Esophagus squamous epithelium (tissue), 5 donors: Measurements from ENCODE around the gene ANKRD16. TPM values are rescaled to one million over a fixed set of nuclear protein-coding genes. Genes with fewer than 3 reads are reported as not detected.

Experiments used
- DNase-seq: peaks from one replicate; lab custom pipeline; 2025; lab: John Stamatoyannopoulos, UW
- H3K27ac ChIP-seq, 4 donors: fragments of 200-600 bp; sonication (generic); one replicate each; pipeline ENCODE4 v1.5.1; 2016 to 2019; ENCODE audit warnings: mild to moderate bottlenecking in 1 of 4
- H3K27me3 ChIP-seq, 4 donors: fragments of 200-600 bp; sonication (generic); 1 replicate in 3 of 4; 2 replicates in 1 of 4; pipeline versions ENCODE4 v1.5.1 to v1.6.0; 2017 to 2021; ENCODE audit warnings: antibody characterized with exemption in 1 of 4
- H3K36me3 ChIP-seq, 3 donors: fragments of 200-600 bp; sonication (generic); one replicate each; pipeline ENCODE4 v1.5.1; 2016 to 2019
- H3K4me1 ChIP-seq, 3 donors: fragments of 200-600 bp; sonication (generic); one replicate each; pipeline ENCODE4 v1.5.1; 2017 to 2019
- H3K4me3 ChIP-seq, 4 donors: fragments of 200-600 bp; sonication (generic); 1 replicate in 3 of 4; 2 replicates in 1 of 4; pipeline ENCODE4 v1.5.1; 2016 to 2019; ENCODE audit warnings: mild to moderate bottlenecking in 2 of 4, moderate library complexity in 1 of 4
- H3K9me3 ChIP-seq, 3 donors: fragments of 200-600 bp; sonication (generic); one replicate each; pipeline ENCODE4 v1.5.1; 2016 to 2019
- CTCF ChIP-seq, 6 experiments: fragments of 450-650 bp in 4 of 6; fragments of 200-600 bp in 2 of 6; sonication (generic) in 2 of 6; IDR thresholded peaks; one replicate each; pipeline ENCODE4 v1.5.1; 2016 to 2019; ENCODE audit warnings: antibody characterized with exemption in 6 of 6, mild to moderate bottlenecking in 4 of 6, moderate library complexity in 4 of 6
- POLR2A ChIP-seq, 4 donors: fragments of 450-650 bp; IDR thresholded peaks; one replicate each; pipeline ENCODE4 v1.6.1; 2017; ENCODE audit warnings: antibody characterized with exemption in 4 of 4, mild to moderate bottlenecking in 4 of 4, moderate library complexity in 3 of 4
- WGBS, 2 donors: methylation state at CpG; one replicate each; pipeline ENCODE4 v1.1.5; 2018; 5-methylcytosine and 5-hydroxymethylcytosine counted together
- intact Hi-C: fragments of 100-400 bp; cut with DNase I; formaldehyde crosslinking; loops from one replicate; pipeline ENCODE4 v1.15.0; 2022
- total RNA-seq, 4 donors: library from RNA; depleted of rRNA; stranded (reverse); fragments of >200 nt; gene quantifications; one replicate each; pipeline ENCODE4 v1.1.0, GENCODE V29; 2016
- donor health status: DM: yes; HTN: yes; CAD: no.

The ANKRD16 gene
- total RNA-seq, 4 donors from 2014 or later: 2.8 to 10.9 (median 5.1) TPM

- DNase-seq: no peak
- Histone ChIP-seq H3K4me3 (no peak overlapping the region), H3K36me3 (peaks cover 41 to 100% (median 62%) of the 10 kb centered on the region in 3 donors), H3K9me3 (no peaks in the 10 kb centered on the region), H3K4me1 (peaks cover 0 to 12% (median 0%) of the 10 kb centered on the region in 3 donors), H3K27me3 (no peaks in the 10 kb centered on the region), H3K27ac (no peak overlapping the region)
- 82 to 92% methylated on average over 10 of the region's 10 CpGs for WGBS, 2 donors
- TF ChIP-seq CTCF (IDR thresholded peaks at IDR 0.05) (no peak), POLR2A (IDR thresholded peaks at IDR 0.05) (no peak)
- intact Hi-C loops: no loop called here
Observed at GRCh38 chr10:5924889-5925288, 35.2 kb upstream of the ANKRD16 start.

GRCh38 chr10:5921746-5922145 is 32.1 kb upstream of the ANKRD16 start:
- intact Hi-C loops: no loop called here
- H3K36me3 ChIP-seq: peaks cover 52 to 100% (median 62%) of the 10 kb centered on the region in 3 donors

GRCh38 chr10:5919568-5919967 is 29.9 kb upstream of the ANKRD16 start:
- 91% methylated on average over 7 of the region's 7 CpGs for WGBS, 2 donors
- Histone ChIP-seq H3K4me3 (no peak overlapping the region), H3K9me3 (no peaks in the 10 kb centered on the region), H3K4me1 (peaks cover 0 to 28% (median 5%) of the 10 kb centered on the region in 3 donors), H3K36me3 (peaks cover 49 to 100% (median 59%) of the 10 kb centered on the region in 3 donors), H3K27ac (no peak overlapping the region), H3K27me3 (no peaks in the 10 kb centered on the region)
- intact Hi-C loops: no loop called here
- no peak for TF ChIP-seq POLR2A (IDR thresholded peaks at IDR 0.05)
- TF ChIP-seq CTCF (IDR thresholded peaks at IDR 0.05): no peak
- DNase-seq: no peak

More at GRCh38 chr10:5921746-5922145, 32.1 kb upstream of the ANKRD16 start:
- 66 to 75% methylated on average over 5 of the region's 5 CpGs for WGBS, 2 donors
- TF ChIP-seq POLR2A (IDR thresholded peaks at IDR 0.05) (no peak), CTCF (IDR thresholded peaks at IDR 0.05) (no peak)
- no peak for DNase-seq
- H3K4me3 ChIP-seq: no peak overlapping the region
- peaks cover 0 to 28% (median 5%) of the 10 kb centered on the region in 3 donors for H3K4me1 ChIP-seq
- H3K9me3 ChIP-seq: no peaks in the 10 kb centered on the region
- no peaks in the 10 kb centered on the region for H3K27me3 ChIP-seq
- no peak overlapping the region for H3K27ac ChIP-seq

GRCh38 chr10:5918763-5919162 is 29.1 kb upstream of the ANKRD16 start:
- Histone ChIP-seq H3K27ac (peak overlapping the region in 2 of 4 donors; percentile 9 to 47), H3K9me3 (no peaks in the 10 kb centered on the region), H3K27me3 (no peaks in the 10 kb centered on the region), H3K36me3 (peaks cover 48 to 100% (median 57%) of the 10 kb centered on the region in 3 donors), H3K4me1 (peaks cover 0 to 28% (median 5%) of the 10 kb centered on the region in 3 donors), H3K4me3 (no peak overlapping the region)
- TF ChIP-seq CTCF (IDR thresholded peaks at IDR 0.05): no peak
- DNase-seq: no peak
- WGBS, 2 donors: 64 to 69% methylated on average over 4 of the region's 4 CpGs
- intact Hi-C loops: no loop called here

- H3K4me3 ChIP-seq: no peak overlapping the region
- DNase-seq: no peak
- H3K27ac ChIP-seq: no peak overlapping the region
- TF ChIP-seq CTCF (IDR thresholded peaks at IDR 0.05) (no peak), POLR2A (IDR thresholded peaks at IDR 0.05) (no peak)
- H3K4me1 ChIP-seq: peaks cover 0 to 28% (median 5%) of the 10 kb centered on the region in 3 donors
- H3K36me3 ChIP-seq: peaks cover 45 to 100% (median 56%) of the 10 kb centered on the region in 3 donors
- WGBS, 2 donors: 96 to 97% methylated on average over 9 of the region's 13 CpGs
- intact Hi-C loops: no loop called here
- H3K27me3 ChIP-seq: no peaks in the 10 kb centered on the region
- H3K9me3 ChIP-seq: no peaks in the 10 kb centered on the region
Observed at GRCh38 chr10:5917305-5917704, 27.6 kb upstream of the ANKRD16 start.
